ENCODE results near the gene ZNRF2. TPM values are rescaled to one million over a fixed set of nuclear protein-coding genes. Genes with fewer than 3 reads are reported as not detected.

ZNRF2 gene
- total and polyA plus RNA-seq, 2 of the 4 experiments (the other 2 are of a cell fraction), result 0.31 to 0.54 TPM

DNA sequence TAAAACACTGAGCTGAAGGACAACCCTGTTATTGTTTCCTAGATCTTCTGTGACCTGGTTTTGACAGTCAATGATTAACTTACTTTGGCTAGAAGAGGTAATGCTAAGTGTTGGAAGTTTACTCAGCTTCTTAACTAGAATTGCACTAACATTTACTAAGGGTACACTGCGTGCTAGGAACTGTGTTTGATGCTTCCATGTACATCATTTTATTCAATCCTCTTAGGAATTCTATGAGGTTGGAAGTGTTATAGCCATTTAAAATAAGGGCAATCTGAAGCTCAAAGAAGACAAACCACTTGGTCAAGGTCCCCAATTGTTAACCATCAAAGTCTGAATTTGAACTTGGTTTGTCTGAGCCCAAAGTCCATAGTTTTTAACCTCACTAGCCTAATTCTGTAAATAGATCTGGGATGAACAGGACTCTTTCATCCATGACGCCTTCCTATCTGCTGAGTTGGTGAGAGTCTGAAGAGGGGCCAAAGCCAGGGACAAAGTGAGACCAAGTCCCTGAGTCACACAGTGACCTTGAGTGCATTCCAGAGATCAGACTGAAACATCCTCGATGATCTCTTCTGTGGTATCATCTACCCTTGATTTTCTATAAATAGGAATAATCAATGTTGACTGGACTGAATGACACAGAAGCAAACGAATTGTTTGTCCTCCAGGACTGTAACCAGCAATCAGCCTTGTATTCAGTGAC, 29.2 kb upstream of the ZNRF2 start:
- Histone ChIP-seq H2BK20ac (ENCODE audit: low read depth, low read length) (no peak overlapping the region), H2AK9ac (replicated peaks; ENCODE audit: low read depth, low read length, poor library complexity) (no peak overlapping the region), H2BK15ac (ENCODE audit: low read depth, low read length) (no peak overlapping the region), H4K8ac (ENCODE audit: low read depth in 2 of 2, low read length in 2 of 2) (no peak overlapping the region), H3K4ac (ENCODE audit: low read depth, low read length) (no peak overlapping the region), H3K79me1 (ENCODE audit: low read depth in 1 of 2, low read length in 2 of 2) (no peaks in the 10 kb centered on the region), H4K20me1 (ENCODE audit: insufficient read depth, low read length) (no peaks in the 10 kb centered on the region), H2AFZ (replicated peaks; ENCODE audit: low read length, poor library complexity) (no peak overlapping the region), H4K91ac (ENCODE audit: insufficient read depth, low read depth, low read length) (no peak overlapping the region), H2BK120ac (ENCODE audit: low read depth, low read length) (no peak overlapping the region), H3K4me1 (ENCODE audit: control insufficient read depth, insufficient read depth, low read length) (no peaks in the 10 kb centered on the region), H3K18ac (ENCODE audit: low read depth, low read length) (no peak overlapping the region), H2AK5ac (ENCODE audit: low read depth, low read length) (no peak overlapping the region), H2BK5ac (ENCODE audit: low read depth, low read length, poor library complexity, severe bottlenecking) (no peak overlapping the region), H3K9me3 (ENCODE audit: control insufficient read depth, insufficient read depth, low read length) (no peaks in the 10 kb centered on the region), H3K23ac (ENCODE audit: low read depth, low read length) (no peak overlapping the region), H4K5ac (ENCODE audit: low read depth, low read length) (no peak overlapping the region), H3K14ac (replicated peaks; ENCODE audit: low read depth, low read length) (no peak overlapping the region), H3K4me2 (ENCODE audit: low read depth, low read length) (no peak overlapping the region), H3K4me3 (ENCODE audit: insufficient read depth, low read depth, low read length) (no peak overlapping the region), H3K9me1 (ENCODE audit: insufficient read depth, low read length) (no peaks in the 10 kb centered on the region), H3K27ac (ENCODE audit: insufficient read depth, low read length) (no peak overlapping the region), H3K56ac (ENCODE audit: extremely low read depth, insufficient read depth, low read length) (no peak overlapping the region), H3K27me3 (ENCODE audit: control insufficient read depth, insufficient read depth, low read length) (peaks cover 4% of the 10 kb centered on the region), H3K36me3 (ENCODE audit: control insufficient read depth, insufficient read depth, low read length) (no peaks in the 10 kb centered on the region), H3K9ac (ENCODE audit: low read depth, low read length) (no peak overlapping the region)
- in situ Hi-C loops (cut with MboI; ENCODE audit: low sequenced_read_pairs), result no loop called here
- TF ChIP-seq, protein P1, sequence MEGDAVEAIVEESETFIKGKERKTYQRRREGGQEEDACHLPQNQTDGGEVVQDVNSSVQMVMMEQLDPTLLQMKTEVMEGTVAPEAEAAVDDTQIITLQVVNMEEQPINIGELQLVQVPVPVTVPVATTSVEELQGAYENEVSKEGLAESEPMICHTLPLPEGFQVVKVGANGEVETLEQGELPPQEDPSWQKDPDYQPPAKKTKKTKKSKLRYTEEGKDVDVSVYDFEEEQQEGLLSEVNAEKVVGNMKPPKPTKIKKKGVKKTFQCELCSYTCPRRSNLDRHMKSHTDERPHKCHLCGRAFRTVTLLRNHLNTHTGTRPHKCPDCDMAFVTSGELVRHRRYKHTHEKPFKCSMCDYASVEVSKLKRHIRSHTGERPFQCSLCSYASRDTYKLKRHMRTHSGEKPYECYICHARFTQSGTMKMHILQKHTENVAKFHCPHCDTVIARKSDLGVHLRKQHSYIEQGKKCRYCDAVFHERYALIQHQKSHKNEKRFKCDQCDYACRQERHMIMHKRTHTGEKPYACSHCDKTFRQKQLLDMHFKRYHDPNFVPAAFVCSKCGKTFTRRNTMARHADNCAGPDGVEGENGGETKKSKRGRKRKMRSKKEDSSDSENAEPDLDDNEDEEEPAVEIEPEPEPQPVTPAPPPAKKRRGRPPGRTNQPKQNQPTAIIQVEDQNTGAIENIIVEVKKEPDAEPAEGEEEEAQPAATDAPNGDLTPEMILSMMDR (conservative IDR thresholded peaks at IDR 0.05; ENCODE audit: low read depth, low read length), result no peak
- TF ChIP-seq FOS (IDR thresholded peaks at IDR 0.05; ENCODE audit: low read depth, low read length), result no peak
- no peak for TF ChIP-seq RCOR1 (IDR thresholded peaks at IDR 0.05; ENCODE audit: insufficient replicate concordance, low read length)
- no peak for TF ChIP-seq NFE2L2 (IDR thresholded peaks at IDR 0.05; ENCODE audit: low read depth, low read length)
- no peak for TF ChIP-seq RAD21 (IDR thresholded peaks at IDR 0.05; ENCODE audit: low read length)
- TF ChIP-seq, protein P2, sequence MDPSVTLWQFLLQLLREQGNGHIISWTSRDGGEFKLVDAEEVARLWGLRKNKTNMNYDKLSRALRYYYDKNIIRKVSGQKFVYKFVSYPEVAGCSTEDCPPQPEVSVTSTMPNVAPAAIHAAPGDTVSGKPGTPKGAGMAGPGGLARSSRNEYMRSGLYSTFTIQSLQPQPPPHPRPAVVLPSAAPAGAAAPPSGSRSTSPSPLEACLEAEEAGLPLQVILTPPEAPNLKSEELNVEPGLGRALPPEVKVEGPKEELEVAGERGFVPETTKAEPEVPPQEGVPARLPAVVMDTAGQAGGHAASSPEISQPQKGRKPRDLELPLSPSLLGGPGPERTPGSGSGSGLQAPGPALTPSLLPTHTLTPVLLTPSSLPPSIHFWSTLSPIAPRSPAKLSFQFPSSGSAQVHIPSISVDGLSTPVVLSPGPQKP (IDR thresholded peaks at IDR 0.05; ENCODE audit: borderline replicate concordance, low read depth, low read length), result no peak
- no peak for TF ChIP-seq CHD1 (IDR thresholded peaks at IDR 0.05; ENCODE audit: low read depth, low read length)
- TF ChIP-seq, protein P3, sequence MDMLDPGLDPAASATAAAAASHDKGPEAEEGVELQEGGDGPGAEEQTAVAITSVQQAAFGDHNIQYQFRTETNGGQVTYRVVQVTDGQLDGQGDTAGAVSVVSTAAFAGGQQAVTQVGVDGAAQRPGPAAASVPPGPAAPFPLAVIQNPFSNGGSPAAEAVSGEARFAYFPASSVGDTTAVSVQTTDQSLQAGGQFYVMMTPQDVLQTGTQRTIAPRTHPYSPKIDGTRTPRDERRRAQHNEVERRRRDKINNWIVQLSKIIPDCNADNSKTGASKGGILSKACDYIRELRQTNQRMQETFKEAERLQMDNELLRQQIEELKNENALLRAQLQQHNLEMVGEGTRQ (IDR thresholded peaks at IDR 0.05; ENCODE audit: low read depth, low read length), result no peak
- no peak for TF ChIP-seq POLR2A (IDR thresholded peaks at IDR 0.05; ENCODE audit: low read depth, low read length)
- no CpG with 5 or more reads among the region's 4 CpGs for WGBS, 2 experiments (ENCODE audit: extremely low coverage in 2 of 2, insufficient read length in 1 of 2)
- POLR2A ChIA-PET (ENCODE audit: unreplicated experiment), result no interaction called here
- BruUV-seq (replicated peaks), result no TSS peak
- dilution Hi-C loops (cut with HindIII; ENCODE audit: low sequenced_read_pairs, unreplicated experiment), result no loop called here
- intact Hi-C loops (cut with micrococcal nuclease), result no loop called here
- DNase-seq, result no peak
- no peak for ATAC-seq (ENCODE audit: low read depth)
- CTCF ChIA-PET, result no interaction called here

All from IMR-90 (cell line).